HG03342 (cell line): ENCODE results near the gene LSM12.
A peak's percentile ranks its signal among the peaks of the same experiment; 100 is the strongest.

ENCODE experiments used
- ATAC-seq: cut with Tn5 transposase; IDR thresholded peaks from one replicate; pipeline ENCODE4 v1.9.1; 2021; ENCODE audit warnings: mild to moderate bottlenecking, moderate library complexity; ENCODE audit not compliant: unreplicated experiment

LSM12 gene

DNA sequence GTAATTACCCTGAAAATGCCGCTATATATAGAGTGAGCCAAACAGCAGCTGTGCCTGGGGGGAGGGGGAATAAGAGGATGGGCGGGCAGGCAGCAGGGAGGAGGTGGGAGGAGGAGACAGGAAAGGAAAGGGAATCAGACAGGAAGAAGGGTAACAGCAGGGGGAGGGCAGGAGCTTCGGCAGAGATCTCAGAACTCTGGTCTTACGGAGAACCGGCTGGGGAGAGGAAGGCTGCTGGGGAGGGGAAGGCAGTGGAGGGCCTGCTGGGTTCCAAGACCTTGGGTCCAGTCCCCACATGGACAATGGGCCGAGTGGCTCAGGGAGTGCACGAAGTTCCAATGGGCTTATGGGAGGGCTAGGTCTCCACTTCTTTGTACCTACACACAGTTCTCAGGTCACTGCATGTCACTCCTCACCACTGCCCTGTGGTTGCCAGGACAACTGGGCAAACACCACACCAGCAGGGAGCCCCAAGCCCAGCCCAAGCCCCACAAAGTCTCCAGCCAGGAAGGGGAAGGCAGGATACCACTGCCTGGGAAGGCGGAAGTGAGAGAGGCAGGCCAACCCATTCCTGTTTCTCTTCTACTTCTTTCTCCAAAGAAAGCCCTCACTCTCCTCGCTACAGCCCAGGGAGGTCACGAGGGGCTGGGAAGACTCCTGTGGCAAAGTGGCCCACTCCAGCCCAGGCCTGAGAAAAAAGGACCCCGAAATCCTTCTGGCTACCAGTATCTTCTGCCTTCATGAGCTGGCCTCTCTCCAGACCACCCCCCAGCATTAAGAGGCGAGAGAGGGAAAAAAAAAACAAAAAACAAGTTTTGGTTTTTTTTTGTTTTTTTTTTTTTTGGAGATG, 29.4 kb upstream of the LSM12 start:
- ATAC-seq, result peak; percentile 49

DNA sequence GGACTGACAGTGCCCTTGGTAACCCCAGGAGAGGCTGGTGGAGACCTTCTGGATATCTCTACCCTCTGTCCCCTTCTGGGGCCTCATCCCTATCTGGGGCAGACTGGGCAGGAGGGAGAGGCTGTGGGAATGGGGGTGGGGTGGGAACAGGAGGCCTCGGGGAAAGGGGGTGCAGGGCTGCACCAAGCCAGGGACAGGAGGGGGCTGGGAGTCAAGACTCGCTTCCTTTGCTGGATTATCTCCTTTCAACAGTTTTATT, 28.8 kb upstream of the LSM12 start:
- ATAC-seq, result no peak

DNA sequence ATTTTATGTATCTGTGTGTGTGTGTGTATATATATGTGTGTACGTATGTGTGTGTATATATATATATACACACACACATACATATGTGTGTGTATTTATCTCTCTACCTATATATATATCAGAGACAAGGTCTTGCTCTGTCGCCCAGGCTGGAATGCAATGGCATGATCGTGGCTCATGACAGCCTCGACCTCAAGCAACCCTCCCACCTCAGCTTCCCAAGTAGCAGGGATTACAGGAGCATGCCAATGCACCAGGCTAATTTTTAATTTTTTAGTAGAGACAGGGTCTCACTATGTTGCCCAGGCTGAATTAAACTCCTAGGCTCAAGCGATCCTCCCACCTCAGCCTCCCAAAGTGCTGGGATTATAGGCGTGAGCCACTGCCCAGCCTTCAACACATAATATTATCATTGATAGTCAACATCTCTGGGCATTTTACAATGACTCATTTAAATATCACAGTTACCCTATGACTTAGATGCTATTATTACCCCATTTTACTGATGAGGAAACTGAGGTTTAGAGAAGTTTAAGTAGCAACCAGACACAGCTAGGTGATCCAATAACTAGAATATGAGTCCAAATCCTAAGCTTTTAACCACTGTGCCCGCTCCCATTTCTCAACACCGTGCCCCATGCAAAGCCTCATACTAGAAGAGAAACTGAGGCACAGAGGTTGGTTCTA, 28.4 kb upstream of the LSM12 start:
- ATAC-seq, result no peak

DNA sequence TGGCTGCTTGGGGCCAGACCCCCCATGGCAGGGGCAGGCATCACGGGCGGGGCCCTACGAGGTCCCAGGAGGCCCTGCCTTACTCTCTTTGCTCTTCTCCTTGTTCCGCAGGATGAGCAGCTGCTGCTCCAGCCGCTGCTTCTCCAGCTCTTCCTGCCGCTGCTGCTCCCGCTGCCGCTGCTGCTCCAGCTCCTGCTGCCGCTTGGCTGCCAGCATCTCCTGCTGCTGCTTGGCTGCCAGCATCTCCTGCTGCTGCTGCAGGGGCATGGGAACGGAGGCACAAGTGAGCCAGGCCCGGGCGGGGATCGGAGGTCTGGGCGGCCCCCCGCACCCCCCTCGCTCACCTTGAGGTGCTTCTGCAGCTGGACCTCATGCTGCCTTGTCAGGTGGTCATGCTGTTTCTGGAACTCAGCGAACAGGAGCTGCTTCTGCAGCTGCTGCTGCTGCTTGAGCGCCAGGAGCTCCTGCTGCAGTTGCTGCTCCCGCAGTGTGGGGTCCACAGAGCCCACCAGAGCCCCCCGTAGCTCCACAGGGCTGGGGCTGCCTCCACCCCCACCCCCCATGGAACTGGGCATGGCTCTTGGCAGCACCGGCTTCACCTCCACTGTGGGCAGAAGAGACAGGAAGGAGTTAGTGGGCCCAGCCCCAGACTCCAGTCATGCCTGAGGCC, 26.9 kb upstream of the LSM12 start:
- ATAC-seq, result no peak

DNA sequence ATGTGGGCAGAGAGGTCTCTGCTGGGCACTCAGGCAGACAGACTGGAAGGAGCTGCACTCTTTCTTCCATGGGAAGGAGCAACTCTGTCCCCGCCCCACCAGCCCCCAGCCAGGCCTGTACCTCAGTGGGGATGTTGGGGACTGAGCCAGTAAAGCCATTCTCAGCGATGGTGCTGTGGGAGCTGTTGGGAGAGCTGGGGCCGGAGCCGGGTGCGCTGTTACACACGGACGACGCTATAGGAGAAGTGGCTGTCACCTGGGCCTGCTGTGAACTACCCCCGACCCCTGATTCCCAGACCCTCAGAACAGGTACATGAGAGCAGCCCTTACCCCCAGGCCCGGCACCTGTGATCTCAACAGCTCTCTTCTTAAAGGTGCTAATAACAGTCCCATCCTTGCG, 25.6 kb upstream of the LSM12 start:
- no peak for ATAC-seq

DNA sequence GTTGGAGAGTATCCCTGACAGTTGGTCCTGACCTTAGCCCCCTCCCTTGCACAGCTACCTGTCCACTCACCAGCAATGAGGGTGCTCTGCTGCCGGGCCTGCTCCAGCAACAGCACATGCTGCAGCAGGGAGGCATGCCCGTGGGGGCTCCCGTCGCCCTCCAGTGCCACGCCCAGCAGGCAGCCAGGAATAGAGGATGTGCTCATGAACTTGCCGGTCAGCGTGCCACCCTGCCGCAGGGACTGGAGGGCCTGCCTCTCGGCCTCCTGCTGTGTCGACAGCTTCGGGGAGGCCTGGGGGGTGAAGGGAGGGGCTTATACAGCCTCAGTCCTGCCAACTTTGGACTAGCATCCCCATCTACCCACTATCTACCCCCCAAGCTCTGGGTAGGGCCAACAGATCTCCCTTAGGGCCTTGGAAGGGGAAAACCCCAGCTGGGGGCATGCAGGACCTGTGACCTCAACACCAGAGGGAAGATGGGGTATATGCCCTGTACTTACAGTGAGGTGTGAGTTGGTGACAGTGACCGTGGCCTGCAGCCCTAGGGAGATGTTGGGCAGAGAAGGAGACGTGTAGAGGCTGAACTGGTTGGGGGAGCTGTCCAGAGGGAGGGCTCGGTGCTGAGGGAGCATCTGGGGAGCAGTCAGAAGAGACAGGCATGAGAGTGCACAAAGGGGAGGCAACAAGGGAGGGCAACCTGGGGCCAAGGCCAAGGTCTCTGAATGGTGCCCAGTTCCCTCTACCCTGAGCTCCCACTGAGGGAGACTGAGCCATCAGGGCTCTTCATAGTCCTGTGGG, 24.9 kb upstream of the LSM12 start:
- ATAC-seq, result no peak

DNA sequence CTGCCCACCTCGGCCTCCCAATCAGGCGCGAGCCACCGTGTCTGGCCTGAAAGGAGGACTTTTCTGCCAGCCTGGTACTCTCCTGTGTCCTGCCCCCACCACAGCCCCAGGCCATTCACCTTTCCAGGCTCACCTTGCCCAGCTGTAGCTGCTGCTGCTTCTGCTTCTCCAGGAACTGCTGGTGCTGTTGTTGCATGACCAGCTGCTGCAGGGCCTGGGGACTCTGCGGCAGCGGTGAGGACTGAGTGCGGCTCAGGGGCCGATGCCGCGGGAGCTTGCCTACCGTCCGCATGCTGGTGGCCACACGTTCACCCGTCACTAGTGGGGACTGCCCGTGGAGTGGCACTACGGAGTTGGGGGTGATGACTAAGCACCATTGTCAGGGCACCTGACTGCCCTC, 21.8 kb upstream of the LSM12 start:
- ATAC-seq, result no peak

DNA sequence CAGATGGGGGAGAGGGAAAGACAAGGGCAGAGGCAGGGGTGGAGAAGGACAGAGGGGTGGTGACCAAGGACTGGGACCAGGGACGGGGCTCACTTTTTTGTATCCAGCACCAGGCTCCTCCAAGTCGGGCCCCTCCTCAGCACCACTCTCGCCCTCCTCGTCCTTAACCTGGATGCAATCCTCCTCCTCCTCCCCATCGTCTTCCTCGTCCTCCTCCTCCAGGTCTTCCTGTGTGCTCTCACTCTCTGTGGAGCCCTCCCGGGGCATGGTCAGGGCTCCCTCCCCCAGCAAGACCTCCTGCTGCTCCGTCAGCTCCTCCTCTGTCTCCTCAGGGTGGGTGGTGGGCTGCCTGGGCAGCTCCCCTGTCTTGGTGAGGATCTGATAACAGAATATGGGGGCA, 20.8 kb upstream of the LSM12 start:
- ATAC-seq, result no peak

DNA sequence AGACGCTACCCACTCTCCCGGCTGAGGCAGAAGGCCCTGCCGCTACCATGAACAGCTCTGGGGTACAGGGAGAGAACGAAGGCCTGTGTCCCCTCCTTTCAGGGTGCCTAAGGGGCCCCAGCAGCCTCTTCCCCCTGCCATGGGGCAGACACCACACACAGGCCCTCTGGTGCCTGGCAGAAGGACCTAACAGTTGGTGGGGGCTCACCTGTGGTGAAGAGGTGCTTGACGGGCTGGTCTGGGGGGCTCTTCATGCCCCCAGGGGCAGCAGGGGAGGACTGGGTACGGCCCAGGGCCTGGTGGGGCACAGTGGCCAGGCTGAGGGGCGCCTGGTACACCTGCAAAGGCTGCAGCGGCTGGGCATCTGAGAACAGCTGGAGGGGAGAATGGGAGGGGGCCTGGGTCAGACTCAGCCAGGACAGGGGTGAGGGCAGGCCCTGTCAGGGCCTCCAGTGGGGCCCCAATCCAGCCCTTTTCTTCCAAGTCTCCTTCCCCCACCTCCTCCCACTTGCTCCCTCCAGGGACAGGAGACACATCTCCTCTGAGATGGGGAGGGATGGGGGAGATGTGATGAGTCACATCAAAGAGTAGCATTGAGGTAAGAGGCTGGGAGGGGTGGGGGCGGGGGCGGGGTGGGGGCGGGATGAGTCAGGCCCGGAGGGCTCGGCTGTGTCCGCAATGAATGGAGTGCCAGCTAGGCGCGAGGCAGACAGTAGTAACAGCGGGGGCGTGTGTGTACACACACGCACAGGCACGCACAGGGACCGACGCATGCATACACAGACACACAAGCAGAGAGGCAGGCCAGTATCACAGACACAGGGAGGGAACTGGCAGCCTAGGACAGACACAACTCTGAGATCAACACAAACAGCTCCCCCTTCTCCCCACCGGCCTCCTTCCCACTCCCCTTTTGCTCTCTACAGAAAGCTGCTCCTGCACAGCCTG, 20.2 kb upstream of the LSM12 start:
- ATAC-seq, result no peak

DNA sequence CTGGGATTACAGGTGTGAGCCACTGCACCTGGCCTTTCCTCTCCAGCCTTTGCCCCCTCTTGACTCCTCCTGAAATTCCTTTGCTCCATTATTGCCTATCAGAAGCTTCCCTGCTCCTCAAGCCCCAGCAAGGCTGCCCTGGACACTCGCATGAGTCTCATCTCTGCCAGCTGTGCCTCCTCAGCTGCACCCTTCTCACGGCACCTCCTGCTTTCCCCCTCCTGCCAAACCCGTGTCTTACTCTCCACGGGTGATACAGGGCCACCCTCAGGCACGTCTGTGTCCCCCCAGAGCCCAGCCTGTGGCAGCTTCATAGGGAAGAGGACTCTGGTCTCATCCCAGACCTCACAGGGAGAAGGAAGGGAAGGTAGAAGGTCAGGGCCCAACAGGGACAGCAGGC, 19.4 kb upstream of the LSM12 start:
- ATAC-seq, result no peak

DNA sequence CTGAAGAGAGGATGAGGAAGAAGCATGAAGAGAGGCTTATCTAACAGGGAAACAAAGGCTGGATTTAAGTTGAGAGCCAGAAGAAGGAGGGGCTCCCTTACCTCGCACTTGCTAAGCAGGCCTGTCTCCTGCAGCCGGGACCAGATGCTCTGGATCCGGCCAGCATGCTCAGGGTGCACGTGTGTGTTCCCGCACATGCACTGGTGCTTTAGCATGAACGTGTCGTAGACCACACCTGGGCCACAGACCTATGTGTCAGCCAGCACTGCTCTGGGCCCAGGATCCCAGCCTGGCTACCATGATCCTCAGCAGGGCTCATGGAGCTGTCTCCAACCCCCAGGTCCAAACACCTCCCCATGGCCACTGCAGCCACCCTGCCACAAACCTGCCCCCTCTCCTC, 18.4 kb upstream of the LSM12 start:
- ATAC-seq, result no peak

DNA sequence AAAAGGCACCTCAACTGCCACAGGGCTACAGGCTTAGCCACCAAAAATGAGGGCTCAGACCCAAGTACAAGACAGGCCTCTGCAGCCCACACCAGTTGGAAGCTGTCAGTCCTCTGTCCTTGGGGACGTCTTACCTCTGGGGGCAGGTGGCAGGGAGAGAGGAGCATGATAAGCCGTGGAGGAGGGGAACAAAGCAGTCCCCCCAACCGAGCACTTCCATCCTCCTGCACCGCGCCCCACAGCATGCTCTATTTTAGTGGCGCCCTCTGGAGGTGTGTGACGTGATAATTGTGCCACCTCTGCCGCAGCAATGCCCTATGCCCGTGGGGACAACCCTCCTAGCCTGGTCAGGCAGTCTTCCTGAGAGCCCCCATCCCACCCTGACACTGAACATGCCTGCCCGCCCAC, 17.7 kb upstream of the LSM12 start:
- ATAC-seq, result no peak

DNA sequence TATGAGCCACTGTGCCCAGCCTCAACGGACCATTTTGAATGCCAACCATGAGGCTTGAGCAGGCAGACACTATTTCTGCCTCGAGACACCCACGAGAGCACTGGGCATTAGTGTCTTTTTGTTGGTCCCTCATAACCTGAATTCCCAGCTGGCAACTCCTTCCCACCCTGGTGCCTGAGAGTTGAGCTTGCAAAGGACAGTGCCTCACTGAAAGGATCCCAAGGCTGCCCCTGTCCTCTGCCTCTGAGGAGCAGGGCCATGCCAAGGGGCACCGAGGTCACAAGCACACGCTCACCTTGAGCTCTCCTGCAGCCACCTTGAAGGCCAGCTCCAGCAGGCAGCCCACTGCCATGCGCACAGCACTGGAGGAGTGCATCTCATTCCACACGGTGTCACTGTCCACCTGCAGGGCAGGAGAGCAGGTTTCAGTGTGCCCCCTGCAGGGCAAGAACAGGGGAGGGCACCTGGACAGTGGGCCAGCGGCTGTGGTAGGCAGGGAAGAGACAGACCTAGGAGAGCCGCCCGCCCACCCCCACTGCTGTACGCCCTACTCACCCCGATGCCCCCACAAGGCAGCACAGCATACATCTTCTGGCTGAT, 16.9 kb upstream of the LSM12 start:
- no peak for ATAC-seq

DNA sequence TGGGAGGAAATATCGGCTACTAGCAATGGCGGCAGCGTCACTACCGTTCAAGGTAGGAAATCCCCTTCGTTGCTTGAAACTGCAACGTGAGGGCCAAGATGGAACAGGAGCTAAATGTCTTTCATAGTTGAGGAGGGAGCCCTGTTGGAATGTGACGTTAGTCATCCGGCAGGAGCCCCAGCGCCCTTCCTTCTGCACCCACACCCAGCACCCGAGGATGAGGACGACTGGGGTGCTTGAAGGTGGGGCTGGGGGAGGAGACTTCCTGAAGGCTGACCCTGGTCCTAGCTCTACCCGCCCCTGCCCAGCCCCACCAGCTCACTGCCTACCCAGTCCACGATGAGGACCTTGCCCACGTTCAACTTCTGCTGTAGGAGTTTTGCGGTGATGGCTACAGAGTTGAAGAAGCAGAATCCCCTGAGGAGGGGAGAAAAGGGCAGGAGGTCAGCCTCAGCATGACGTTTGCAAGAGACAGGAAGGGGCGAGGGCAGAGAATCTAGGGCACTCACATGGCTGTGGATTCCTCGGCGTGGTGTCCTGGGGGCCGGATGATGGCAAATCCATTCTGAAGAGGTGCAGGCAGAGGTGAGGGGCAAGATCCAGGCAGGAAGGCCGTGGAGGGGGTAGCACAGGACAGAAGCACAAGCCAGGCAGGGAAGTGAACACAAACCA, 15.9 kb upstream of the LSM12 start:
- ATAC-seq, result no peak

DNA sequence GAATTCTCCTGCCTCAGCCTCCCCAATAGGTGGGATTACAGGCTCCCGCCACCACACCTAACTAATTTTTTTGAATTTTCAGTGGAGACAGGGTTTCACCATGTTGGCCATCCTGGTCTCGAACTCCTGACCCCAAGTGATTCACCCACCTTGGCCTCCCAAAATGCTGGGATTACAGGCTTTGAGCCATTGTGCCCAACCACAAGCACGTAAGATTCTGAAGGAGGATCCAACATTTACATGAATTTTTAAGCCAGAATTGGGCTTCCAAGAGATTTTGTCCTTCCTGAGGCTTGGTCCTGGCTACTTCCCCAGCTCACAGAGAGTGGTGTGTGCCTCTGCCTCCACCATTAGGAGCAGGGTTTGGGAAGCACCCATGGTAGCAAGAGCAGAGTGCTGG, 15.2 kb upstream of the LSM12 start:
- ATAC-seq, result no peak

DNA sequence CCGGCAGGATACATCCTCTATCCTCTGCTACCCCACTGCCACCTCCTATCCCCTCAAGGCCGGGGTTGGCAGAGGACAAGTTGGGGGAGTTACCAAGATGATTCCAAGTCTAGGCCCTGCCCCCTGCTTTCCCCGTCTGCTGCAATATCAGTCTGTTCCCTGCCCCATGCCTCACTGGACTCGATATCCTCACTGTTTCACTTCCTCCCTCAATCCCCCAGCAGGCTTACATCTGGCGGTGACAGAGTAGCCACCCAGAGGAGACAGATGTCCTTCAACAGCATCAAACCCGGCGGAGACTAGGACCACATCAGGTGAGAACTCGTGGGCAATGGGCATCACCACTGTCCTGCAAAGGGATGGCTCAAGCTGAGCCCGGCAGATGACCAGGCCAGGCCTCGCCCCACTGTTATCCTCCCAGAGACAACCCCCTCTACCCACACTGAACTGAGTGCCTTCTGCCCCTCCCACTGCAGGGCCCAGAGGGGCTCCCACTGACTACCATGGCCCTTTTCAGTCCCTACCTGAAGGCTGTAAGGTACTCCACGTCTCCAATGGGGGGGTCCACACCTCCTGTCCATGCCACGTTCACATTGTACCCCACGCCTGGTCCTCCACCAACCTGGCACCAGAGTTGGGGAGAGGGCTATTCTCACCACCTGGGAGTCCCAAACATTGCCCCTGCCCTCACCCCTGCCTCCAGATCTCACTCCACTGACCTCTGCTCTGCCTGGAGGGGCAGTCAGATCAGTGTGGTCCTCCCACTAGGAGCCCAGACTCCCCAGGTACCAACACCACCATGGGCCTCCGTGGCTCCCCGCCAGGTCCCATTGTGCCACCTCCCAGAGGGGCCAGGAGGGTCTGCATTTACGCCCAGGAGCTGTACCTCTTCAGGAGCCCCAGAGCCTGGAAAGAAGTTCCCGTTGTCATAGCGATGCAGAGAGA, 13.7 kb upstream of the LSM12 start:
- no peak for ATAC-seq

DNA sequence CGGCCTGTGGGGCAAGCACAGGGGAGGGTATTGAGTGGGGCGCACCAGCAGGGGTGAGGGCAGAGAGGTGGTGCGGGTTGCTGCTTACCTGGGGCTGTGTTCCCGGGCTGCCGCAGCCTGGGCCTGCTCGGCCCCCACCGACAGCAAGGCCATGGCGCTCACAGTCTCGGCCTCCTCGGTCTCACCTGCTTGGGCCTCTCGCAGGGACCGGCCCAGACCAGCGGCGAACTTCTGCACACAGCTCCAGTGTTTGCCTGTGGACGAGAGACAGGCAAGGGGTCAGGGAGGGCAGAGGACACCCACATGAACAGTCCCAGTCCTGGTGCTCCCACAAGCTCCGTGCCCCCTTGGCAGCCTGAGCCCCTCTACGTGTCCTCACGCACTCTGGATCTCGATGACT, 11.9 kb upstream of the LSM12 start:
- no peak for ATAC-seq

DNA sequence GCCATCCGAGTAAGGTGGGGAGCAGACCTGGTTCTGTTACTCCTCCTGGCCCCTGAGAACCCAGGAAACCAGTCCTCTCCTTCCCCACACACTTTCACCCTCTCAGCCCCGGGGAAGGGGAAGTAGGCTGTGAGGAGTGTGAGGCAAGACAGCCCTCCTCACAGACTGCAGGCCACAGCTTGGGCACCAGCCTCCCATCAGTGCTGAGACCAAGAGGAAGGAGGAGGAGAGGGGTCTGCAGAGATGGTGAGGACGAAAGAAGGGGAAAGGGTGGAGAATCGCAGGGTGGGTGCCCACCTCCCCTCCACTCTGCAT, 11.1 kb upstream of the LSM12 start:
- ATAC-seq, result no peak
